GM12878 (cell line): ENCODE results near the gene AP3B1. TPM values are rescaled to one million over a fixed set of nuclear protein-coding genes. Genes with fewer than 3 reads are reported as not detected.

Experiments used
- ATAC-seq: fragments of 200-7000 bp; cut with Tn5 transposase; 3 replicates; pipeline ENCODE4 v1.9.1; 2020; ENCODE audit warnings: mild to moderate bottlenecking, moderate library complexity
- BruUV-seq: library from RNA; stranded (reverse); fragments of 400-500 nt; replicated peaks from 2 replicates; lab custom pipeline; 2021; lab: Mats Ljungman, UMichigan
- CTCF ChIA-PET: fragments of 300-600 bp; sonication (Branson Sonifier 250); formaldehyde crosslinking; extraction: SDS; loops from one replicate; lab custom pipeline; 2021; ENCODE audit warnings: inconsistent platforms; lab: Yijun Ruan, JAX
- POLR2A ChIA-PET: fragments of 350-600 bp; formaldehyde crosslinking; extraction: SDS; loops from one replicate; lab custom pipeline; 2021; ENCODE audit warnings: inconsistent platforms; lab: Charles Lee
- RAD21 ChIA-PET: fragments of 300-600 bp; sonication (Branson Sonifier 250); formaldehyde crosslinking; loops from one replicate; lab custom pipeline; 2023; ENCODE audit warnings: antibody characterized with exemption; ENCODE audit not compliant: unreplicated experiment; lab: Charles Lee
- SMC1A ChIA-PET: fragments of 300-600 bp; sonication (Branson Sonifier 250); formaldehyde crosslinking; loops from one replicate; lab custom pipeline; 2023; ENCODE audit not compliant: unreplicated experiment, uncharacterized antibody; lab: Charles Lee
- DNase-seq: peaks from one replicate; pipeline ENCODE4 v3.0.0-alpha.2; 2011; ENCODE audit warnings: low read depth, low spot score
- FAIRE-seq: peaks from 3 replicates; lab custom pipeline; 2011; peaks lifted over from hg19 to GRCh38; lab: Jason Lieb, UNC
- H2AFZ ChIP-seq: 2 replicates; pipeline ENCODE4 v1.6.0; 2011; ENCODE audit warnings: low read depth, low read length, control low read depth; ENCODE audit not compliant: control insufficient read depth
- H3K27ac ChIP-seq: 2 replicates; pipeline ENCODE4 v1.5.1; 2011; ENCODE audit warnings: control low read depth; ENCODE audit not compliant: control insufficient read depth, insufficient read depth
- H3K27me3 ChIP-seq, 2 experiments: replicated peaks in 1 of 2; 2 replicates each; pipeline versions ENCODE4 v1.6.0 to v1.6.1; 2011; ENCODE audit warnings: low read length in 1 of 2; ENCODE audit not compliant: control insufficient read depth in 2 of 2, insufficient read depth in 2 of 2
- H3K36me3 ChIP-seq, 2 experiments: 2 replicates each; pipeline ENCODE4 v1.5.1; 2011; ENCODE audit warnings: low read length in 1 of 2; ENCODE audit not compliant: control insufficient read depth in 2 of 2, insufficient read depth in 2 of 2
- H3K4me1 ChIP-seq: 2 replicates; pipeline ENCODE4 v1.6.1; 2011; ENCODE audit warnings: mild to moderate bottlenecking, low read length, moderate library complexity, mixed read lengths; ENCODE audit not compliant: control insufficient read depth, insufficient read depth
- H3K4me2 ChIP-seq: 2 replicates; pipeline ENCODE4 v1.6.0; 2011; ENCODE audit warnings: control low read depth; ENCODE audit not compliant: control insufficient read depth, insufficient read depth
- H3K4me3 ChIP-seq: fragments of 200-600 bp; sonication (generic); 2 replicates; pipeline ENCODE4 v1.5.1; 2016
- H3K79me2 ChIP-seq: 2 replicates; pipeline ENCODE4 v1.6.0; 2011; ENCODE audit warnings: low read length; ENCODE audit not compliant: control insufficient read depth, insufficient read depth
- H3K9ac ChIP-seq: 2 replicates; pipeline ENCODE4 v1.8.0; 2011; ENCODE audit warnings: low read length, control low read depth, mixed read lengths; ENCODE audit not compliant: control insufficient read depth, insufficient read depth
- H3K9me3 ChIP-seq: replicated peaks from 3 replicates; pipeline ENCODE4 v1.5.1; 2011; ENCODE audit warnings: mild to moderate bottlenecking, low read length; ENCODE audit not compliant: control insufficient read depth, insufficient read depth
- H4K20me1 ChIP-seq: 2 replicates; pipeline ENCODE4 v1.6.0; 2011; ENCODE audit not compliant: control insufficient read depth, insufficient read depth
- BHLHE40 ChIP-seq, 2 experiments: fragments of 450-650 bp in 1 of 2; IDR thresholded peaks; 2 replicates each; pipeline ENCODE4 v1.6.1; 2011 to 2017; ENCODE audit warnings: low read depth in 2 of 2, borderline replicate concordance in 1 of 2, improper control_type of control experiment in 1 of 2, low read length in 1 of 2, mild to moderate bottlenecking in 1 of 2
- CBFB ChIP-seq: IDR thresholded peaks from 2 replicates; pipeline ENCODE4 v1.6.1; 2016; ENCODE audit warnings: antibody characterized with exemption, low read depth
- CEBPB ChIP-seq, 2 experiments: fragments of 150-350 bp in 1 of 2; IDR thresholded peaks; 2 replicates each; pipeline ENCODE4 v1.6.1; 2012 to 2014; ENCODE audit warnings: low read depth in 2 of 2, low read length in 2 of 2, borderline replicate concordance in 1 of 2, inconsistent platforms in 1 of 2
- CREB1 ChIP-seq: IDR thresholded peaks from 2 replicates; pipeline ENCODE4 v1.6.1; 2012; ENCODE audit warnings: low read depth, mild to moderate bottlenecking, inconsistent platforms
- EZH2 ChIP-seq: IDR thresholded peaks from 2 replicates; pipeline ENCODE4 v1.6.1; 2012; ENCODE audit warnings: low read depth, mild to moderate bottlenecking, control low read depth, inconsistent platforms, low read length, borderline replicate concordance; ENCODE audit not compliant: control insufficient read depth
- HDAC2 ChIP-seq: fragments of 200-600 bp; sonication (generic); IDR thresholded peaks from 2 replicates; pipeline ENCODE4 v1.6.1; 2017
- HDGF ChIP-seq: fragments of 450-650 bp; IDR thresholded peaks from 2 replicates; pipeline ENCODE4 v1.6.1; 2016; ENCODE audit warnings: antibody characterized with exemption
- MYC ChIP-seq: IDR thresholded peaks from 2 replicates; pipeline ENCODE4 v1.6.1; 2011; ENCODE audit warnings: mild to moderate bottlenecking, low read length, moderate library complexity, inconsistent platforms; ENCODE audit not compliant: insufficient read depth, insufficient replicate concordance, insufficient read length, severe bottlenecking
- POLR2AphosphoS5 ChIP-seq: IDR thresholded peaks from 2 replicates; pipeline ENCODE4 v1.6.1; 2011; ENCODE audit warnings: mild to moderate bottlenecking, low read length, inconsistent platforms
- SMARCA5 ChIP-seq: fragments of 450-650 bp; IDR thresholded peaks from 2 replicates; pipeline ENCODE4 v1.6.1; 2017; ENCODE audit warnings: mild to moderate bottlenecking
- YY1 ChIP-seq: IDR thresholded peaks from 2 replicates; pipeline ENCODE4 v1.6.1; 2011; ENCODE audit warnings: low read depth, mild to moderate bottlenecking, low read length
- ZNF384 ChIP-seq: IDR thresholded peaks from 2 replicates; pipeline ENCODE4 v1.6.1; 2012; ENCODE audit warnings: low read depth, mild to moderate bottlenecking, low read length, improper control_type of control experiment, borderline replicate concordance
- WGBS: methylation state at CpG from one replicate; pipeline ENCODE4 v1.1.6; 2016; ENCODE audit warnings: low lambda C conversion rate; ENCODE audit not compliant: insufficient replicate concordance, insufficient coverage; ENCODE audit errors: missing lambda C conversion rate; 5-methylcytosine and 5-hydroxymethylcytosine counted together
- in situ Hi-C: fragments of 300-500 bp; cut with MboI; formaldehyde crosslinking; loops from 9 replicates; pipeline ENCODE4 v1.14.3; 2018; ENCODE audit warnings: mixed read lengths
- intact Hi-C: fragments of 100-400 bp; cut with micrococcal nuclease; formaldehyde crosslinking; loops from one replicate; pipeline ENCODE4 v1.14.2; 2022; ENCODE audit not compliant: unreplicated experiment
- polyA plus RNA-seq, 11 experiments: library from polyadenylated mRNA; depleted of rRNA in 4 of 11; unstranded in 6 of 11; stranded (reverse) in 5 of 11; fragments of >200 nt; fragmentation: Nextera tagmentation in 4 of 11; fragmentation: Illumina TruSeq in 1 of 11; extraction: Ambion mirVana in 4 of 11; extraction: Trizol in 1 of 11; gene quantifications; 1 replicate in 1 of 11; 2 replicates in 10 of 11; pipeline versions ENCODE4 v1.2.1 to v1.2.3, GENCODE V29; 2011 to 2016; ENCODE audit warnings: inconsistent platforms in 2 of 11, missing spikeins in 2 of 11, low read depth in 1 of 11
- total RNA-seq, 4 experiments: library from RNA; depleted of rRNA in 3 of 4; stranded (reverse); fragments of >200 nt in 3 of 4; fragmentation: Illumina TruSeq in 1 of 4; extraction: Trizol in 1 of 4; gene quantifications; 2 replicates each; pipeline versions ENCODE4 v1.2.1 to v1.2.3, GENCODE V29; 2013 to 2021
- TF ChIP-seq, protein P1 (sequence below): fragments of 450-650 bp; IDR thresholded peaks from 2 replicates; pipeline ENCODE4 v1.6.1; 2017; ENCODE audit warnings: mild to moderate bottlenecking
- TF ChIP-seq, protein P2 (sequence below): IDR thresholded peaks from 2 replicates; pipeline ENCODE4 v1.6.1; 2012; ENCODE audit warnings: low read depth, low read length, improper control_type of control experiment
- TF ChIP-seq, protein P3 (sequence below): IDR thresholded peaks from 2 replicates; pipeline ENCODE4 v1.6.1; 2012; ENCODE audit warnings: low read length, inconsistent platforms
- TF ChIP-seq, protein P4 (sequence below): fragments of 150-350 bp; IDR thresholded peaks from 2 replicates; pipeline ENCODE4 v1.6.1; 2014; ENCODE audit warnings: mild to moderate bottlenecking, low read depth, low read length

The AP3B1 gene
- total and polyA plus RNA-seq, 10 of the 15 experiments (the other 5 are each of a cell fraction or from before 2014, with no cell fraction given), result 30.9 to 70.8 (median 46.0) TPM

DNA sequence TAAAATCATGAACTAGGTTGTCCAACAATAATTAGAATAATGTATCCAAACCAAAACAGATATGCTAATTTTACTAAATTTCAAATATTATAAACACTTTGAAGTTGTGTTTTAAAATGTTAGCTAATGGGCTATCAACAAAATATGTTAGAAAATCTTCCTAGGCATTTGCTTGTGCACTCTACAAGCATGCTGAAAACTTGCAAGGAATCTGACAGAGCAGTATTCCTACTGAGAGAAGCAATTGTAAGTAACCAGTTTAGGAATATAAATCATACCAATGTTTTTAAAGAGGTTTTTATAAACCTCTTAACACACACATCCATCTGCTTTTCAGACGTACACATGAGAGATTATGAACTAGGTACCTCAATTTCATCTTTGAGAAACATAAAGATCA lies 289.9 kb downstream of the AP3B1 start (continued):
- TF ChIP-seq, protein P1, sequence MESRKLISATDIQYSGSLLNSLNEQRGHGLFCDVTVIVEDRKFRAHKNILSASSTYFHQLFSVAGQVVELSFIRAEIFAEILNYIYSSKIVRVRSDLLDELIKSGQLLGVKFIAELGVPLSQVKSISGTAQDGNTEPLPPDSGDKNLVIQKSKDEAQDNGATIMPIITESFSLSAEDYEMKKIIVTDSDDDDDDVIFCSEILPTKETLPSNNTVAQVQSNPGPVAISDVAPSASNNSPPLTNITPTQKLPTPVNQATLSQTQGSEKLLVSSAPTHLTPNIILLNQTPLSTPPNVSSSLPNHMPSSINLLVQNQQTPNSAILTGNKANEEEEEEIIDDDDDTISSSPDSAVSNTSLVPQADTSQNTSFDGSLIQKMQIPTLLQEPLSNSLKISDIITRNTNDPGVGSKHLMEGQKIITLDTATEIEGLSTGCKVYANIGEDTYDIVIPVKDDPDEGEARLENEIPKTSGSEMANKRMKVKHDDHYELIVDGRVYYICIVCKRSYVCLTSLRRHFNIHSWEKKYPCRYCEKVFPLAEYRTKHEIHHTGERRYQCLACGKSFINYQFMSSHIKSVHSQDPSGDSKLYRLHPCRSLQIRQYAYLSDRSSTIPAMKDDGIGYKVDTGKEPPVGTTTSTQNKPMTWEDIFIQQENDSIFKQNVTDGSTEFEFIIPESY, result no peak
- TF ChIP-seq, protein P2, sequence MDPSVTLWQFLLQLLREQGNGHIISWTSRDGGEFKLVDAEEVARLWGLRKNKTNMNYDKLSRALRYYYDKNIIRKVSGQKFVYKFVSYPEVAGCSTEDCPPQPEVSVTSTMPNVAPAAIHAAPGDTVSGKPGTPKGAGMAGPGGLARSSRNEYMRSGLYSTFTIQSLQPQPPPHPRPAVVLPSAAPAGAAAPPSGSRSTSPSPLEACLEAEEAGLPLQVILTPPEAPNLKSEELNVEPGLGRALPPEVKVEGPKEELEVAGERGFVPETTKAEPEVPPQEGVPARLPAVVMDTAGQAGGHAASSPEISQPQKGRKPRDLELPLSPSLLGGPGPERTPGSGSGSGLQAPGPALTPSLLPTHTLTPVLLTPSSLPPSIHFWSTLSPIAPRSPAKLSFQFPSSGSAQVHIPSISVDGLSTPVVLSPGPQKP, result no peak
- TF ChIP-seq CBFB (no peak), SMARCA5 (no peak), HDGF (no peak)

DNA sequence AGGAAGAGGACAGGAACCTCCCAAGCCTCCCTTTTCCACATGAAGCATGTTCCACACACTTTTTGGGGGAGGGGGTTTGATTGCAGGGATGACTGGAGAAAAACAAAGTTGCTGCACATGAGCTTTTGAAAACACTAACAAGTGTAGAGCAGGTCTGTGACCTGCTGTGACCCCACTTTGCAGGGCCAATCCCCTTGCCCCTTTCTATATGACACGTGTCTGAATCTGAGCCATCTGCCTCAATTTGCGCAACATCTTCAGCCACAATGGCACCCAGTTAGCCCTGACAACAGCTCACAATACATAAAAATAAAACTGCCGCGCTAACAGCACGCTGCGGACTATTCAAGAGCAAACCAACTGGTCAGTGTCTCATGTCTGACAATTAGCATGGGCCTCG lies 290.6 kb downstream of the AP3B1 start:
- ATAC-seq (no peak), DNase-seq (no peak)
- POLR2A ChIA-PET, result no interaction called here
- no peak for TF ChIP-seq YY1
- TF ChIP-seq CREB1, result no peak
- TF ChIP-seq EZH2, result no peak
- TF ChIP-seq CEBPB (IDR thresholded peaks at IDR 0.05; ENCODE audit: borderline replicate concordance in 1 of 2, low read depth in 2 of 2, low read length in 2 of 2), result no peak
- TF ChIP-seq, protein P3, sequence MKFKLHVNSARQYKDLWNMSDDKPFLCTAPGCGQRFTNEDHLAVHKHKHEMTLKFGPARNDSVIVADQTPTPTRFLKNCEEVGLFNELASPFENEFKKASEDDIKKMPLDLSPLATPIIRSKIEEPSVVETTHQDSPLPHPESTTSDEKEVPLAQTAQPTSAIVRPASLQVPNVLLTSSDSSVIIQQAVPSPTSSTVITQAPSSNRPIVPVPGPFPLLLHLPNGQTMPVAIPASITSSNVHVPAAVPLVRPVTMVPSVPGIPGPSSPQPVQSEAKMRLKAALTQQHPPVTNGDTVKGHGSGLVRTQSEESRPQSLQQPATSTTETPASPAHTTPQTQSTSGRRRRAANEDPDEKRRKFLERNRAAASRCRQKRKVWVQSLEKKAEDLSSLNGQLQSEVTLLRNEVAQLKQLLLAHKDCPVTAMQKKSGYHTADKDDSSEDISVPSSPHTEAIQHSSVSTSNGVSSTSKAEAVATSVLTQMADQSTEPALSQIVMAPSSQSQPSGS, result no peak
- TF ChIP-seq BHLHE40 (IDR thresholded peaks at IDR 0.05; ENCODE audit: borderline replicate concordance in 1 of 2, low read depth in 2 of 2, low read length in 1 of 2), result no peak
- TF ChIP-seq POLR2AphosphoS5, result no peak
- TF ChIP-seq MYC, result no peak
- TF ChIP-seq ZNF384, result no peak
- TF ChIP-seq HDAC2, result no peak
- TF ChIP-seq, protein P4, sequence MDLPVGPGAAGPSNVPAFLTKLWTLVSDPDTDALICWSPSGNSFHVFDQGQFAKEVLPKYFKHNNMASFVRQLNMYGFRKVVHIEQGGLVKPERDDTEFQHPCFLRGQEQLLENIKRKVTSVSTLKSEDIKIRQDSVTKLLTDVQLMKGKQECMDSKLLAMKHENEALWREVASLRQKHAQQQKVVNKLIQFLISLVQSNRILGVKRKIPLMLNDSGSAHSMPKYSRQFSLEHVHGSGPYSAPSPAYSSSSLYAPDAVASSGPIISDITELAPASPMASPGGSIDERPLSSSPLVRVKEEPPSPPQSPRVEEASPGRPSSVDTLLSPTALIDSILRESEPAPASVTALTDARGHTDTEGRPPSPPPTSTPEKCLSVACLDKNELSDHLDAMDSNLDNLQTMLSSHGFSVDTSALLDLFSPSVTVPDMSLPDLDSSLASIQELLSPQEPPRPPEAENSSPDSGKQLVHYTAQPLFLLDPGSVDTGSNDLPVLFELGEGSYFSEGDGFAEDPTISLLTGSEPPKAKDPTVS, result no peak

More for the DNA sequence above, 290.6 kb downstream of the AP3B1 start:
- WGBS, result 95% methylated on average over 7 of the region's 7 CpGs
- Histone ChIP-seq H3K27ac (no peak overlapping the region), H3K27me3 (no peaks in the 10 kb centered on the region), H3K4me3 (no peak overlapping the region), H3K4me2 (no peak overlapping the region), H3K4me1 (peaks cover 3% of the 10 kb centered on the region; the same call in 1 of the 2 replicates), H2AFZ (no peak overlapping the region), H3K36me3 (no peaks in the 10 kb centered on the region; a peak in 1 of 4 replicates), H4K20me1 (no peaks in the 10 kb centered on the region), H3K9me3 (no peaks in the 10 kb centered on the region), H3K79me2 (no peaks in the 10 kb centered on the region), H3K9ac (no peak overlapping the region)
- ChIA-PET SMC1A (interaction anchor here (0.5 to 3.3 kb wide), 6 partner anchors 18 to 293 kb away, joined by 3 to 11 read pairs (median 3); no protein-coding TSS in a partner anchor), RAD21 (interaction anchor here (1.1 to 1.8 kb wide), 3 partner anchors 65 to 373 kb away, joined by 3 to 7 read pairs (median 3); no protein-coding TSS in a partner anchor), CTCF (interaction anchor here (0.6 to 1.5 kb wide), 3 partner anchors 121 to 443 kb away, joined by 3 to 4 read pairs (median 4); no protein-coding TSS in a partner anchor)
- FAIRE-seq, result no peak
- intact Hi-C loops (no loop called here), in situ Hi-C loops (no loop called here)
- no TSS peak for BruUV-seq
